Measurements from ENCODE around the gene IGF2BP1. TPM values are rescaled to one million over a fixed set of nuclear protein-coding genes. Genes with fewer than 3 reads are reported as not detected.

Gene IGF2BP1
- total RNA-seq, 1 experiment from 2014 or later, result 1.3 TPM

DNA sequence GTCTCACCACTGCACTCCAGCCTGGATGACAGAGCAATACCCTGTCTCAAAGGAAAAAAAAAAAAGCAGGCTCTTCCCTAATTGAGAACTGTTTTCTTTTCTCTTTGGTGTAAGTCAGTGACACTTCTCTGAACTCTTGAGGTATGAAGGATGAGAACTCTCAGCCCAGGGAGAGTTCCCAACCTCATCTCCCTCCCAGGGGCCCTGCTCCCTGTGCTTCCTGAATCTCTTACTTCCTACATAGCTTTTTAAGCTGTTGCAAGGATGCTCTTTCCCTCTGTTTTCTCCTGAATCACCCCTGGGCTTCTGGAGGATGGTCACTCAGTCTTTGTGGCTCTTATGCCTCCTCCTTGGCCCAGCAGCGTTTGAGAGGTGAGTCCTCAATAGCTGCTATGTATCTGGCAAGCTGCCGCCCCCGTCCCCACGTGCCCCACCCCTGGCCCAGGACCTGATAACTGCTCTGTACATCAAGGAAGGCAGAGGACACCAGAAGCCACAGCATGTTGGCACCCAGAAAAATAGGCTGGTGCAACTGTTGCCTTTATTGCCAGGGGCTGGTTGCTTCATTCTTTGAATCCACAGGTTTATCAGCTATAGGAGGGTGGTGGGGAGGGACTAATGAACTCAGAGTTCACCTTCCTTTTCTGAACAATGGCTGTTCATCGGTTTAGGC is 24.0 kb downstream of the IGF2BP1 start:
- Histone ChIP-seq H3K9me2 (replicated peaks; ENCODE audit: low read length) (no peaks in the 10 kb centered on the region), H3K4me2 (ENCODE audit: low read length) (no peak overlapping the region), H2AFZ (ENCODE audit: low read length) (no peak overlapping the region), H4K20me1 (ENCODE audit: low read length) (no peaks in the 10 kb centered on the region), H3F3A (ENCODE audit: low read length, unreplicated experiment) (no peaks in the 10 kb centered on the region), H3K27me3 (ENCODE audit: low read length) (peaks cover 2% of the 10 kb centered on the region; the same call in 1 of the 2 replicates), H3K4me1 (ENCODE audit: insufficient read depth, low read length) (peaks cover 8% of the 10 kb centered on the region), H3K27ac (ENCODE audit: low read length) (no peak overlapping the region), H3K36me3 (ENCODE audit: low read depth, low read length) (no peaks in the 10 kb centered on the region), H3K4me3 (ENCODE audit: low read length) (no peak overlapping the region), H3K9ac (ENCODE audit: low read length) (no peak overlapping the region), H3K9me3 (ENCODE audit: low read length) (no peaks in the 10 kb centered on the region), H3K79me2 (ENCODE audit: low read length) (no peaks in the 10 kb centered on the region)
- intact Hi-C loops (cut with micrococcal nuclease), result no loop called here
- TF ChIP-seq, protein P1, sequence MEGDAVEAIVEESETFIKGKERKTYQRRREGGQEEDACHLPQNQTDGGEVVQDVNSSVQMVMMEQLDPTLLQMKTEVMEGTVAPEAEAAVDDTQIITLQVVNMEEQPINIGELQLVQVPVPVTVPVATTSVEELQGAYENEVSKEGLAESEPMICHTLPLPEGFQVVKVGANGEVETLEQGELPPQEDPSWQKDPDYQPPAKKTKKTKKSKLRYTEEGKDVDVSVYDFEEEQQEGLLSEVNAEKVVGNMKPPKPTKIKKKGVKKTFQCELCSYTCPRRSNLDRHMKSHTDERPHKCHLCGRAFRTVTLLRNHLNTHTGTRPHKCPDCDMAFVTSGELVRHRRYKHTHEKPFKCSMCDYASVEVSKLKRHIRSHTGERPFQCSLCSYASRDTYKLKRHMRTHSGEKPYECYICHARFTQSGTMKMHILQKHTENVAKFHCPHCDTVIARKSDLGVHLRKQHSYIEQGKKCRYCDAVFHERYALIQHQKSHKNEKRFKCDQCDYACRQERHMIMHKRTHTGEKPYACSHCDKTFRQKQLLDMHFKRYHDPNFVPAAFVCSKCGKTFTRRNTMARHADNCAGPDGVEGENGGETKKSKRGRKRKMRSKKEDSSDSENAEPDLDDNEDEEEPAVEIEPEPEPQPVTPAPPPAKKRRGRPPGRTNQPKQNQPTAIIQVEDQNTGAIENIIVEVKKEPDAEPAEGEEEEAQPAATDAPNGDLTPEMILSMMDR (conservative IDR thresholded peaks at IDR 0.05; ENCODE audit: low read depth, low read length), result no peak
- no peak for TF ChIP-seq EZH2 (IDR thresholded peaks at IDR 0.05; ENCODE audit: low read length, unreplicated experiment)
- no peak for TF ChIP-seq EZH2phosphoT487 (IDR thresholded peaks at IDR 0.05; ENCODE audit: borderline replicate concordance, low read length)
- no peak for ATAC-seq
- no TSS peak for BruUV-seq (replicated peaks)
- no peak for DNase-seq
- ChIA-PET CTCF (interaction anchor here (1.4 kb wide), 1 partner anchor 11 kb away, joined by 7 read pairs; no protein-coding TSS in a partner anchor), POLR2A (ENCODE audit: unreplicated experiment) (interaction anchor here (0.5 kb wide), 1 partner anchor 76 kb away, joined by 3 read pairs; the partner anchor contains the start of gene SNF8)

- no peaks in the 10 kb centered on the region for H4K20me1 ChIP-seq (ENCODE audit: low read length)
- POLR2A ChIA-PET (ENCODE audit: unreplicated experiment), result interaction anchor here (0.5 kb wide), 1 partner anchor 77 kb away, joined by 3 read pairs; the partner anchor contains the start of gene SNF8
- TF ChIP-seq EZH2 (IDR thresholded peaks at IDR 0.05; ENCODE audit: low read length, unreplicated experiment), result no peak
- TF ChIP-seq EZH2phosphoT487 (IDR thresholded peaks at IDR 0.05; ENCODE audit: borderline replicate concordance, low read length), result no peak
- TF ChIP-seq, protein P1 (conservative IDR thresholded peaks at IDR 0.05; ENCODE audit: low read depth, low read length), result no peak
- no peak overlapping the region for H3K4me3 ChIP-seq (ENCODE audit: low read length)
- H3F3A ChIP-seq (ENCODE audit: low read length, unreplicated experiment), result no peaks in the 10 kb centered on the region
- H3K27me3 ChIP-seq (ENCODE audit: low read length), result no peaks in the 10 kb centered on the region
- no peak overlapping the region for H3K9ac ChIP-seq (ENCODE audit: low read length)
- no peaks in the 10 kb centered on the region for H3K36me3 ChIP-seq (ENCODE audit: low read depth, low read length)
- no peak for DNase-seq
- H3K4me1 ChIP-seq (ENCODE audit: insufficient read depth, low read length), result peaks cover 5% of the 10 kb centered on the region
- H3K9me3 ChIP-seq (ENCODE audit: low read length), result no peaks in the 10 kb centered on the region
- no peaks in the 10 kb centered on the region for H3K79me2 ChIP-seq (ENCODE audit: low read length)
- no peak overlapping the region for H3K27ac ChIP-seq (ENCODE audit: low read length)
- no peaks in the 10 kb centered on the region for H3K9me2 ChIP-seq (replicated peaks; ENCODE audit: low read length)
- H2AFZ ChIP-seq (ENCODE audit: low read length), result no peak overlapping the region
- CTCF ChIA-PET, result no interaction called here
- intact Hi-C loops (cut with micrococcal nuclease), result no loop called here
- BruUV-seq (replicated peaks), result no TSS peak
- no peak overlapping the region for H3K4me2 ChIP-seq (ENCODE audit: low read length)
- ATAC-seq, result no peak
Measured at GRCh38 chr17:49021768-49022103, 24.6 kb downstream of the IGF2BP1 start.

- Histone ChIP-seq H3F3A (ENCODE audit: low read length, unreplicated experiment) (no peaks in the 10 kb centered on the region), H3K36me3 (ENCODE audit: low read depth, low read length) (no peaks in the 10 kb centered on the region), H3K27me3 (ENCODE audit: low read length) (no peaks in the 10 kb centered on the region), H3K79me2 (ENCODE audit: low read length) (no peaks in the 10 kb centered on the region), H3K4me2 (ENCODE audit: low read length) (no peak overlapping the region), H3K9me2 (replicated peaks; ENCODE audit: low read length) (no peaks in the 10 kb centered on the region), H3K27ac (ENCODE audit: low read length) (no peak overlapping the region), H3K4me1 (ENCODE audit: insufficient read depth, low read length) (no peaks in the 10 kb centered on the region), H3K9ac (ENCODE audit: low read length) (no peak overlapping the region), H4K20me1 (ENCODE audit: low read length) (no peaks in the 10 kb centered on the region), H3K4me3 (ENCODE audit: low read length) (no peak overlapping the region), H3K9me3 (ENCODE audit: low read length) (no peaks in the 10 kb centered on the region), H2AFZ (ENCODE audit: low read length) (no peak overlapping the region)
- ATAC-seq (no peak; the same call in 1 of the 2 replicates), DNase-seq (peak; percentile 42)
- ChIA-PET POLR2A (ENCODE audit: unreplicated experiment) (no interaction called here), CTCF (no interaction called here)
- TF ChIP-seq EZH2 (IDR thresholded peaks at IDR 0.05; ENCODE audit: low read length, unreplicated experiment) (no peak), EZH2phosphoT487 (IDR thresholded peaks at IDR 0.05; ENCODE audit: borderline replicate concordance, low read length) (no peak)
- TF ChIP-seq, protein P1 (conservative IDR thresholded peaks at IDR 0.05; ENCODE audit: low read depth, low read length), result no peak
- BruUV-seq (replicated peaks), result no TSS peak
- intact Hi-C loops (cut with micrococcal nuclease), result no loop called here
Measured at GRCh38 chr17:49022391-49022941, 25.3 kb downstream of the IGF2BP1 start.
